Lung microvascular endothelial cell (primary cell): ENCODE measurements around the gene UBE2L3. TPM values are rescaled to one million over a fixed set of nuclear protein-coding genes. Genes with fewer than 3 reads are reported as not detected.
"Not testable (repeated sequence)": the region's sequence is repeated elsewhere in the genome, so short reads cannot be mapped to it uniquely, and the experiment has no call there.

Experiments used
- DNase-seq, 2 donors: peaks; one replicate each; pipeline versions ENCODE4 v3.0.0 to v3.0.0-alpha.2; 2010; ENCODE audit warnings: low read depth in 2 of 2
- total RNA-seq: library from RNA; depleted of rRNA; stranded (reverse); fragments of >200 nt; gene quantifications from 2 replicates; pipeline ENCODE4 v1.2.1, GENCODE V29; 2014

The UBE2L3 gene
- total RNA-seq, 1 donor from 2014 or later: 21.4 TPM

DNA sequence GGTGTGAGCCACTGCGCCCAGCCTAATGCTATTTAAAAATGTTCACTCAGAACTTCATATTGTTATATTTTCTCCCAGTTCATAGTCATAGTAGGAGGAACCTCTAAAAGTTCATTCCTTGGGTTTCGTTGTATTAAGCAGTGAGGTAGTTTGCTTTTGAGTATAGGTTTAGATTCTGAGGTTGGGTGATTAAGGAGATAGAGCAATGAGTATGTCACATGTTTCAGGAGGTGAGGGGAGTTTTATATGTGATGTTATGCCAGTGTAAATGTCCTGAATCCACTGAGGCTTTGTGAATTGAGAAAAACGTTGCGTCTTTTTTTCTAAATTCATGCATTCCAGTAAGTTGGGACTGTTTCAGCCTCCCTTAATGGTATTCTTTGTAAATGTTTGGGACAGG lies 4.2 kb downstream of the UBE2L3 start:
- DNase-seq: no peak

- DNase-seq: no peak
These were observed 5.8 kb downstream of the UBE2L3 start for GRCh38 chr22:21573293-21573734.

DNA sequence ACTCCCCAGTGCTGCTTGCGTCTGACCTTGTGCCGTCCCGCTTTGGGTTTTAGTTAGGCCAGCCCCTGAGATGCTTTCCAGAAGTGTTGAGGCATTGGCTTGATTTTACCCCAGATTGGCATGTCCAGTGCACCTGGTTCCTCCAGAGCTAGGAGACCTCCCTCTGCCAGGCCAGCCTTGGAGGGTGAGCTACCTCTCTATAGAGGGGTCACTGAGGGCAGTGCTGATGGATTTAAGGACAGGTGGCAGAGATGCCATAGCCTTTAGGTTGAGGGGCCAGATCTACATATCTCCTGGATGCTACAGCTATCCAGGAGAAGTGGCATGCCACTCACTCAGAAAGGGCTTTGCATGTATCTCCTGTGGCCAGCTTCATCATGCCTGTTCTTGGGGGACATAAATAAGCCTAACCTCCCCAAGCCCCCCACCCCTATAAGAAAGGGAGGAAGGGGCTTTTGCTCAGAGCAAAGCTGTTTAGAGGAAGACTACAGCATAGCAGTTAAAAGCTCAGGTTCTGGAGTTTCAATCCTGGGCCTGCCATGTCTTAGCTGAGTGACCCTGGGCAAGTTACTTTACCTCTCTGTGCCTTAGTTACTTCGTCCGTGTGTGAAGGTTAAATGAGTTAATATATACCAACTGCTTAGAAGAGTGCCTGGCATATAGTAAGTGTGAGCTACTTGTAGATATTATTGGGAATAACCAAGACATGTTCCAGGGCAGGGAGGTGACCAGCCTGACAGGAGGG lies 6.4 kb downstream of the UBE2L3 start:
- no peak for DNase-seq

- DNase-seq: no peak
These were observed 11.9 kb downstream of the UBE2L3 start for GRCh38 chr22:21579474-21579851.

GRCh38 chr22:21580623-21581007 lies 13.1 kb downstream of the UBE2L3 start:
- not testable (repeated sequence) for DNase-seq

DNA sequence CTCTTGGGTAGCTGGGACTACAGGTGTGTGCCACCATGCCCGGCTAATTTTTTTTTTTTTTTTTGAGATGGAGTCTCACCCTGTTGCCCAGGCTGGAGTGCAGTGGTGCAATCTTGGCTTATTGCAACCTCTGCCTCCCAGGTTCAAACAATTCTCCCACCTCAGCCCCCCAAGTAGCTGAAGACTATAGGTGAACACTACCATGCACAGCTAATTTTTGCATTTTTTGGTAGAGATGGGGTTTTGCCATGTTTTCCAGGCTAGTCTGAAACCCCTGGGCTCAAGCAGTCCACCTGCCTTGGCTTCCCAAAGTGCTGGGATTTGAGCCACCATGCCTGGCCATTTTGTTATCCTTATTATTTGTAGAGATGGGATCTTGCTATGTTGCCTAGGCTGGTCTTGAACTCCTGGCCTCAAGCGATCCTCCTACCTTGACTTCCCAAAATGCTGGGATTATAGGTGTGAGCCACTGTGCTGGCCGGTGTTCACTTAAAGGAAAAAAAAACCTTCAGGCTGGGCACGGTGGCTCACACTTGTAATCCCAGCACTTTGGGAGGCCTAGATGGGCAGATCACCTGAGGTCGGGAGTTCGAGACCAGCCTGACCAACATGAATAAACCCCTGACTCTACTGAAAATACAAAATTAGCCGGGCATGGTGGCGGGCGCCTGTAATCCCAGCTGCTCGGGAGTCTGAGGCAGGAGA lies 13.6 kb downstream of the UBE2L3 start:
- DNase-seq: not testable (repeated sequence)

DNA sequence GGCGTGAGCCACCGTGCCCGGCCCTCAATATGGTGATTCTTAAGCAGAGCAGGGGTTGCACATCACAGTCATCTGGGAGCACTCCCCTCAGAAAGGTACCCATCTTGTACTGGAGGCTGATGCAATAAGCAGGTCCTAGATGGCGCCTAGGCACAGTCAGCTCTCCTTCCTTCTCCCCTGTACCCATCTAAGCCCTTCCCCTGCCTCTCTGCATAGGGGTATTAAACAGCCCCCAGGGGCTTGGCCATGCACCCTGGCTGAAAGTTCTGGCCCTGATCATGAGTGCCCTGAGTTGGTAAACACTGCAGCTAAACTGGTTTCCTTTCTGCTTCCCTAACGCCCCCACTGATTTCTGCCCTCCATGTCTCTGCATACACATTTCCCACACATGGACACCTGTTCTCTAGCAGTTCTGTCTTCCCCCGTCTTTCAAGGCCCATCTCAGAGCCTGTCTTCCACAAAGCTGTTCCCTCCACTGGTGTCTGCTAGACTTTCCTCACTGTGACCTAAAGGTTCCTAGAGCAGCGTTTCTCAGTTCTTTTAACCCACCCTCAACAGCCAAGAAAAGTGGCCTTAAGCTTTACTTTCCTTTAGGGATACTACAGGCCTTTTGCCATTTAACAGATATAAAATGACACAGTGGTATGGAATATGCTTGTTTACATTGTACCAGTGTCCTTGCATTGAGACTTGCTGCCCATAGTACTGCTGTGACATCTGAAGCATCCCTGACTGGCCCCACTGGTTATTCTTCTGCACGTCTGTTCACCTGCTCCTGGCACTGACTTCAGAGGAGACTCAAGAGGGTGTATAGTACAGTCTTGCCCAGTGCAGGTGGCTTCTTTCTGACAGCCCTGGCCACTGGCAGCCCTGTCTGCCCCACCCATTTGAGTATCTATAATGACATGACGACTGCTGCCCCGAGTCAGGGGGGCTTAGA lies 15.6 kb downstream of the UBE2L3 start:
- DNase-seq: no peak

- DNase-seq: no peak
These were observed 17.9 kb downstream of the UBE2L3 start for GRCh38 chr22:21585389-21585788.

DNA sequence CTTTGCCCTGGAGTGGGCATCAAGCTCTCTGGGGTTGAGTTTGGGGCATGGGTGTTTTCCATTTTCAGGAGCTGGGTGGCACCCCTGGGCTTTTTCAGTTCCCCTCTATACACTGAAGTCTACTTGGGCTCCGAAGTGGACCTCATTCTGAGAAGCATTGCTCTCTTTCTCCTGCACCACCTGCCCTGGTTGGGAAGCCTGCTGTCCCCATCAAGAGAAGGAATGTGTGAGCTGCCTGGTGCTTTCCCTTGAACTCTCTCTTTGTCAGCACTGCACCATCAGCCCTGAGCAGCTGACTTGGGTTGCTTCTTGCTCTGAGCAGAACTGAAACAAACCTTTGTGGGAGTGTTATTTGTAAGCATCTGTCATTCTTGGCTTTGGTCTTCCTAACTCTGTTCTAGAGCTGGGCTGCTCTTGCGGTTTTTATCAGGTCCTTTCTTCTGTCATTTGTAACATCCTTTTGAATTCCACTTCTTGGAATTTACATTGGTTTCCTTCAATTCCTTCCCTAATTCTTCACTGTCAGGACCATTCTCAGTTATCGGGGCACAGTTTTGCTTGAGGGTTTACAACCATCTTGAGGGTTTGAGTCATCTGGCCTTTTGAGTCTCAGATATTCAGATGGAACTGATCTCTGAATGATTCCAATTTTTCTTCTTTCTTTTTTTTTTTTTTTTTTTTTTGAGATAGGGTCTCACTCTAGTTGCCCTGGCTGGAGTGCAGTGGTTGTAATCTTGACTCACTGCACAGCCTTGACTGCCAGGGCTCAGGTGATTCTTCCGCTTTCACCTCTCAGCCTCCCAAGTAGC lies 20.5 kb downstream of the UBE2L3 start:
- no peak for DNase-seq

- DNase-seq: no peak
These were observed 21.9 kb downstream of the UBE2L3 start for GRCh38 chr22:21589396-21589795.

GRCh38 chr22:21590809-21591641 lies 23.5 kb downstream of the UBE2L3 start:
- DNase-seq: peak in 1 of 2 donors; percentile 15

GRCh38 chr22:21591695-21592094 lies 24.2 kb downstream of the UBE2L3 start:
- no peak for DNase-seq

GRCh38 chr22:21592422-21592821 lies 24.9 kb downstream of the UBE2L3 start:
- no peak for DNase-seq

GRCh38 chr22:21593406-21594232 lies 26.1 kb downstream of the UBE2L3 start:
- peak in 1 of 2 donors; percentile 20 for DNase-seq

DNA sequence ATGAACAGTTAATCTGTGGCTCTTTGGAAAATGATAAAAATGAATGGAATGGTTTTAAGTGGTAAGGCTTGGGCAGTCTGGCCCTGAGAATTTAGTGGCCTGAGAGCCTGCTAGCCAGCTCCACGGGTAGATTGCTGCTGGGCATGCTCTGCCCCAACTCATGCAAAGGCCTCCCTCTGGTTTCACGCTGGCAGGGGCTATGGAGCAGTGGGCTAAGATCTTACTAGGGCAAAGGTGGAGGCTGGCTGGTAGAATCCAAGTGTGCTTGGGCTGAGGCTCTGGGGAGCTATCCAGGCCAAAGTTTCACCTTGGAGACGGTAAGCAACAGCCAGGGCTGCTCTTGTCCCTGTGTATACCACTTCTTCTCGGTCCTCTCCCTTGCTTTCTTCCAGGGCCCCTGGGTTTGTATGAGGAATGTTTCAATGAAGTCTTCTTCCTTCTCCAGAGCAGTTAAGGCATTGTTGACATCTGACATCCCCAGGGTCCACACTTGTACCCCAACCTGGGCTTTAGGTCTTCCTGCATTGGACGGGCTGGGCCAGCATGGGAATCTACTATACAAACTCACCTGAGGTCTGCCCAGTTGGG lies 27.4 kb downstream of the UBE2L3 start:
- DNase-seq: no peak

GRCh38 chr22:21596356-21597135 lies 29.0 kb downstream of the UBE2L3 start:
- not testable (repeated sequence) for DNase-seq

DNA sequence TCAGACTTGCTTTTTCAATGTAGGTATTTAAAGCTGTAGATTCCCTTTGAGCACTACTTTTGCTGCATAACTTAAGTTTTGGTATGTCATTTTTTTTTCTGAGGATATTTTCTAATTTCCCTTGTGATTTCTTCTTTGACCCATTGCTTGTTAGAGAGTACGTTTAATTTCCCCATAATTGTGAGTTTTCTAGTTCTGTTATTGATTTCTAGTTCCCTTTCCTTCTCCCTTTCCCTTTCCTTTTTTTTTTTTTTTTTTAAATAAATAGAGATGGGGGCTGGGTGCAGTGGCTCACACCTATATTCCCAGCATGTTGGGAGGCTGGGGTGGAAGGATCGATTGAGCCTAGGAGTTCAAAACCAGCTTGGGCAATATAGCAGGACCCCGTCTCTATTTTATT lies 30.8 kb downstream of the UBE2L3 start:
- no peak for DNase-seq
